ENCODE measurements around the gene TCEA2.

TCEA2 gene

DNA sequence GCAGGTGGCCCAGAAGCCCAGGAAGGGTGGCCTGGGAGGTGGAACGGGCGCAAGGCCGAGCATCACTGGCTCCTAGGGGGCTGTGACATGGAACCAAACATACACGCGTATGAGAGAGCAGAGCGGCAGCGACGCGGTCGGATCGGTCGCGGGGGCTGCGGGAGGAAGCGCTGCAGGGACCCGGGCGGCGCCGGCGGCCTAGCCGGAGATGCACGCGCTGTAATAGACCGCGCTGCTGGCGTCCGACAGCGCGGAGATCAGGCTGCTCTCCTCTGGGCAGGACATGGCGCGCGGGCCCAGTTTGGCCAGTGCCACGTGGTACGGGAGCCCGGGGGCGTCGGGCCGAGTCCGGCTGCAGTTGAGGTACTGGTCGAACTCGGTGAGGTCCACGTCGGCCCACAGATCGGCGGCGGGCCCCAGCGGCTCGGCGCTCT lies 15.0 kb upstream of the TCEA2 start:
- peak overlapping the region; percentile 63 for H3K4me3 ChIP-seq (ENCODE audit: low read depth, low read length)
- TF ChIP-seq MYC (IDR thresholded peaks at IDR 0.05; ENCODE audit: low read depth, low read length) (no peak; the same call in 1 of the 2 replicates), CTCF (IDR thresholded peaks at IDR 0.05; ENCODE audit: low read depth, low read length) (no peak)
- TF ChIP-seq, protein P1, sequence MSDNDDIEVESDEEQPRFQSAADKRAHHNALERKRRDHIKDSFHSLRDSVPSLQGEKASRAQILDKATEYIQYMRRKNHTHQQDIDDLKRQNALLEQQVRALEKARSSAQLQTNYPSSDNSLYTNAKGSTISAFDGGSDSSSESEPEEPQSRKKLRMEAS (IDR thresholded peaks at IDR 0.05; ENCODE audit: low read depth, low read length): peak; percentile 82
- peak; percentile 80 for DNase-seq (ENCODE audit: low read depth)

DNA sequence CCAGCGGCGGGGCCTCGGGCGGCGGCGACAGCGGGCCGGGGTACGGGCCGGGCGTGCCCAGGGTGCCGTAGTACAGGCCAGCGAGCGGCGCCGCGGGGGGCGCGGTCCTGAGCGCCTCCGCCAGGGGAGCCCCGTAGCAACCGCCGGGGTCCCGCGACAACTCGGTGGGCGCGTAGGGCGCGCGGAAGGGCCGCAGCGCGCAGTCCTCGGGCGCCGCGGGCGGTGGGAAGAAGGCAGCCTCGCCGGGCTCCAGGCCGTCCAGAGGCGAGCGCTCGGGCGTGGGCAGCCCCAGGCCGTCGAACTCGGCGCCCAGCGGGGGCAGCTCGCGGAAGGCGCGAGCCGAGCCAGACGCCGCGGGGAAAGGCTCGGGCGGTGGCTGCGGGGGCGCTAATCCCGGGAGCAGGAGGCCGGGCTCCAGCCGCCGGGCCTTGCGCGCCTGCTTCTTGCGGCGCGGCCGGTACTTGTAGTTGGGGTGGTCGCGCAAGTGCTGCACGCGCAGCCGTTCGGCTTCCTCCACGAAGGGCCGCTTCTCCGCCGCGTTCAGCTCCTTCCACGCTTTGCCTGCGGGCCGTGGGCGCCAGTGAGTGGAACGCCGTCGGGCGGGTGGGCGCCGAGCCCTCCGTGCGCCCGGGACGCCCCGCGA lies 14.5 kb upstream of the TCEA2 start:
- no peak for TF ChIP-seq MYC (IDR thresholded peaks at IDR 0.05; ENCODE audit: low read depth, low read length)
- peak; percentile 15 for TF ChIP-seq POLR2A (IDR thresholded peaks at IDR 0.05; ENCODE audit: extremely low read depth, insufficient read length)
- H3K4me3 ChIP-seq (ENCODE audit: low read depth, low read length): peak overlapping the region; percentile 62
- DNase-seq (ENCODE audit: low read depth): peak; percentile 64

DNA sequence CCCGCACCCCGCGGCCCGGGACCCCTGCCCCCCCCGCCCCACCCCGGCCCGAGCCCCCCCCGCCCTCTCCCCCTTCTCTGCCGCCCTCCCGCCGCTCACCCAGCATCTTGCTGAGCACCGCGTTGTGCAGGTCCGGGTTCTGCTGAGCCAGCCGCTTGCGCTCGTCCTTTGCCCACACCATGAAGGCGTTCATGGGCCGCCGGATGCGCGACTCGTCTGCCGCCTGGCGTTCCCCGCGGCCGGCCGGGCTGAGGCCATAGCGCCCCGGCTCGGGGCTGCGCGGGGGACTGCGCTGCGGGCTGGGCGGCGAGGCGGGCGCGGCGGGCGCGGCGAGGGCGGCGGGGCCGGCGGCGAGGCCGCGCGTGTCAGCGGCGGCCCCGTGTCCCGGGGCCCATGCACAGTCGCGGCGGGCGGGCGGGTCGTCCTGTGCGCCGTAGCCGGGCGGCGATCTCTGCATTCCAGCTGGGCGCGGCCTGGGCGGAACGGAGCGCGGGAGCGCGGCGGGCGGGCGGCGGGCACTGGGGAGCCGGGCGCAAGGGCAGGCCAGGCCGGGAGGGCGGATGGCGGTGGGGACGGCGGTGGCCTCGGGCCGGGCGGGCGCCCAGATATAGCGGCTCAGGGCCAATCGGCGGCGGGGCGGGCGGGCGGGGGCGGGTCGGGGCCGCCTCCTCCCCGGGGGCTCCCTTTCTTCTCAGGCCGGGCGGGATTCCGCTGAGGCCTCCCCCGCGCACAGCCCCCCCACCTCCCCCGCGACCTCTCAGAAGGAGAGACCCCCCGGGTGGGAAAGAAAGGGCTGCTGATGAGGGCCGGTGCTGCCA lies 13.7 kb upstream of the TCEA2 start, which contains the start of gene SOX18:
TSS of gene SOX18 (minus strand) at position 580 of the 818 bp plus-strand sequence. CDS start at position 457, 123 bp downstream.
- peak within 1 kb of the TSS; percentile 62 for H3K4me3 ChIP-seq (ENCODE audit: low read depth, low read length)
- TF ChIP-seq MYC (IDR thresholded peaks at IDR 0.05; ENCODE audit: low read depth, low read length) (no peak), POLR2A (IDR thresholded peaks at IDR 0.05; ENCODE audit: extremely low read depth, insufficient read length) (peak; percentile 90), CTCF (IDR thresholded peaks at IDR 0.05; ENCODE audit: low read depth, low read length) (no peak)
- TF ChIP-seq, protein P1 (IDR thresholded peaks at IDR 0.05; ENCODE audit: low read depth, low read length): peak; percentile 8; the same call in 1 of the 2 replicates
- peak; percentile 87 for DNase-seq (ENCODE audit: low read depth)

DNA sequence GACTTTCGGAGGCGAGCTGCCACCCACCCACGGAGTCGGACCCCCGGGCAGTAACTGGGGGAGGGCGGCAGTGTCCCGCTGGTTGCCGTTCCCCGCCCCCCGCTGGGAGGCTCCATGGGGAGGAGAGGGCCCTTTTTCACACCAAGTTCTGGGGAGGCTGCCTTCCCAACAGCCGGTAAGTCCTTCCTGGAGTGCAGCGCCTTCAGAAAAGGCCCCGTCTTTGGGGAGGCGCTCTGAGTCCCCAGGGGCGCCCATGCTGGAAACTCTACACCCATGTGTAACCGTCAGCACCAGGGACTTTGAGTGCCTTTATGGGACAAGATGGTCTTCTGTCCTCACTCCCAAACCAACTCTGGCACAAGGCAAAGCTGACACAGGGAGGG lies 13.1 kb upstream of the TCEA2 start:
- H3K4me3 ChIP-seq (ENCODE audit: low read depth, low read length): peak overlapping the region; percentile 35

DNA sequence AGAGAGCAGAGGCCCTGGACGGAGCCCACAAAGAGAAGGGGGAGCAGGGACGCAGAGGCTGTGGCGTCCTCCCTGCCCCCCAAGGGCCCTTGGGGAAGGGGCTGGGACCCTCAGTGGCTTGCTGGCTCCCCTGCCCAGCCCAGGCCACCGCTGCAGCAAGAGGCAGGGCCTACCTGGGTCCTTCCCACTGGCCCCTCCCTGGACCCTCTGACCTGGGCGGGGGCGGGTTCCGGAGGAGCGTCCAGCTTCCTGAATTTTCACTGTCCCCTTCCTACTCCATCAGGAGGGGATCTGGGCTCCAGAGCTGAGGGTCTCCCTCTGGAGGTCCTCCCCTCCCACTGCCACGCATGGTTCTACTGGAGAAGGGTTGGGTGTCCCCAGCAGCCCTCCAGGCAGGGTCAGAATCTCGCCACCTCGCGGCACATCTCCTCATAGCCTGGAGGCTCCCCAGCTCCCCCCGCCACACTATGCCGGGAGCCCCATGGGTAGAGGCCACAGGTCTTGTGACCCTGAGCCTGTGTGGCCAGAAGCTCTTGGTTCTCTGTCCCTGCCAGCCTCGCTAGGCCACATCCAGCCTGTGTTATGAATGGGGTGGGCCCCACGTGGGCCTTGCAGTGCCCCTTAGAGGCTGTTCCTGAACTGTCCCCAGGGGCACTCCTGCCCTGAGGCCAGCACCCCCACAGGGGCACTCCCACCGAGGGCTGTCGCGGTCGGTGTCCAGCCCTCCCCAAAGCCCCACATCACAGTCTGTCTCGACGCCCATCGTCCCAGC lies 12.6 kb upstream of the TCEA2 start:
- H3K4me3 ChIP-seq (ENCODE audit: low read depth, low read length): peak overlapping the region; percentile 35
- TF ChIP-seq, protein P1 (IDR thresholded peaks at IDR 0.05; ENCODE audit: low read depth, low read length): peak; percentile 59; the same call in 1 of the 2 replicates
- TF ChIP-seq CTCF (IDR thresholded peaks at IDR 0.05; ENCODE audit: low read depth, low read length): no peak
- peak; percentile 65 for DNase-seq (ENCODE audit: low read depth)

More for the DNA sequence above, 13.1 kb upstream of the TCEA2 start:
- no peak for TF ChIP-seq CTCF (IDR thresholded peaks at IDR 0.05; ENCODE audit: low read depth, low read length)
- TF ChIP-seq, protein P1 (IDR thresholded peaks at IDR 0.05; ENCODE audit: low read depth, low read length): peak; percentile 41; the same call in 1 of the 2 replicates
- peak; percentile 96 for DNase-seq (ENCODE audit: low read depth)

DNA sequence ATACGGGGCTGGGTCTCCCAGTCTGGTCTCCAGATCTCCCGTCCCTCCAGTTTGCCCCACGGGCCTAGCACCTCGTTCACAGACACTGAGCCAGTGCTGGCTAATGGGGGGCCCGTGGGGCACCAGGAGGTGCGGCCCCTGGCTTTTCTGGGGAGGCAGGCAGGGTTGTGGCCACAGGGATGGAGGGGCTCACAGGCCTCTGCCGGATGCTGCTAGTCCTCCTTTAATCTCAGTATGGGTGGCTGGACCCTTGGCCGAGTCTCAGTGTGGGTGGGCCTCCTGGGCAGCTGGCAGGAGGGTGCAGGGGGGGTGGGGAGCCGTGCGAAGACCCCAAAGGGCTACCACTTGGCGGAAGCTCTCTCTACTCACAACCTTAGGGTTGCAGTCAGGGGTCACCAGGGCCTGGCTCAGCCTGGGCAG lies 12.0 kb upstream of the TCEA2 start:
- TF ChIP-seq, protein P1 (IDR thresholded peaks at IDR 0.05; ENCODE audit: low read depth, low read length): no peak
- TF ChIP-seq MYC (IDR thresholded peaks at IDR 0.05; ENCODE audit: low read depth, low read length) (no peak), CTCF (IDR thresholded peaks at IDR 0.05; ENCODE audit: low read depth, low read length) (no peak), POLR2A (IDR thresholded peaks at IDR 0.05; ENCODE audit: extremely low read depth, insufficient read length) (no peak)
- DNase-seq (ENCODE audit: low read depth): no peak
- H3K4me3 ChIP-seq (ENCODE audit: low read depth, low read length): no peak overlapping the region
